ENCODE results near the gene ZNF8. TPM values are rescaled to one million over a fixed set of nuclear protein-coding genes. Genes with fewer than 3 reads are reported as not detected.
"Not testable (repeated sequence)": the region's sequence is repeated elsewhere in the genome, so short reads cannot be mapped to it uniquely, and the experiment has no call there.

Gene ZNF8
- total and polyA plus RNA-seq, 10 of the 15 experiments (the other 5 are each of a cell fraction or from before 2014, with no cell fraction given), result 0.46 to 5.4 (median 2.6) TPM

- ChIA-PET RAD21 (ENCODE audit: unreplicated experiment) (no interaction called here), SMC1A (ENCODE audit: uncharacterized antibody, unreplicated experiment) (no interaction called here), CTCF (no interaction called here), POLR2A (no interaction called here)
- ATAC-seq, result no peak
- peaks cover 13 to 62% of the 10 kb centered on the region in 2 experiments for H3K36me3 ChIP-seq (ENCODE audit: control insufficient read depth in 2 of 2, insufficient read depth in 2 of 2, low read length in 1 of 2)
- TF ChIP-seq RUNX3 (IDR thresholded peaks at IDR 0.05; ENCODE audit: low read length), result no peak
- TF ChIP-seq SREBF1 (IDR thresholded peaks at IDR 0.05; ENCODE audit: low read length), result no peak
- H3K9me3 ChIP-seq (replicated peaks; ENCODE audit: control insufficient read depth, insufficient read depth, low read length), result peaks cover 65% of the 10 kb centered on the region
- no peak overlapping the region for H2AFZ ChIP-seq (ENCODE audit: control insufficient read depth, low read depth, low read length)
- no peak overlapping the region for H3K9ac ChIP-seq (ENCODE audit: control insufficient read depth, insufficient read depth, low read length)
- no peaks in the 10 kb centered on the region for H3K4me1 ChIP-seq (ENCODE audit: control insufficient read depth, insufficient read depth, low read length)
- no peaks in the 10 kb centered on the region for H3K27me3 ChIP-seq (replicated peaks in 1 of 2; ENCODE audit: control insufficient read depth in 2 of 2, insufficient read depth in 2 of 2, low read length in 1 of 2)
- no peak for DNase-seq (ENCODE audit: low read depth, low spot score)
- 98% methylated on average over 2 of the region's 2 CpGs for WGBS (ENCODE audit: insufficient coverage, insufficient replicate concordance, low lambda C conversion rate, missing lambda C conversion rate)
- no peaks in the 10 kb centered on the region for H3K79me2 ChIP-seq (ENCODE audit: control insufficient read depth, insufficient read depth, low read length)
- no peak overlapping the region for H3K27ac ChIP-seq (ENCODE audit: control insufficient read depth, insufficient read depth)
- H4K20me1 ChIP-seq (ENCODE audit: control insufficient read depth, insufficient read depth), result no peaks in the 10 kb centered on the region
- BruUV-seq (replicated peaks), result no TSS peak
- in situ Hi-C loops (cut with MboI) (no loop called here), intact Hi-C loops (cut with micrococcal nuclease; ENCODE audit: unreplicated experiment) (no loop called here)
- no peak overlapping the region for H3K4me2 ChIP-seq (ENCODE audit: control insufficient read depth, insufficient read depth)
- FAIRE-seq, result no peak
- H3K4me3 ChIP-seq, result no peak overlapping the region
These were observed 26.6 kb upstream of the ZNF8 start for GRCh38 chr19:58252102-58252685.

GRCh38 chr19:58258259-58258658, 20.5 kb upstream of the ZNF8 start:
- CTCF ChIA-PET; H2AFZ ChIP-seq (ENCODE audit: control insufficient read depth, low read depth, low read length); H3K27ac ChIP-seq (ENCODE audit: control insufficient read depth, insufficient read depth); BruUV-seq (replicated peaks); H3K79me2 ChIP-seq (ENCODE audit: control insufficient read depth, insufficient read depth, low read length); FAIRE-seq; DNase-seq (ENCODE audit: low read depth, low spot score); H3K4me3 ChIP-seq; SMC1A ChIA-PET (ENCODE audit: uncharacterized antibody, unreplicated experiment); in situ Hi-C loops (cut with MboI); POLR2A ChIA-PET; RAD21 ChIA-PET (ENCODE audit: unreplicated experiment); H3K27me3 ChIP-seq (replicated peaks in 1 of 2; ENCODE audit: control insufficient read depth in 2 of 2, insufficient read depth in 2 of 2, low read length in 1 of 2); H3K9ac ChIP-seq (ENCODE audit: control insufficient read depth, insufficient read depth, low read length); H3K4me1 ChIP-seq (ENCODE audit: control insufficient read depth, insufficient read depth, low read length); ATAC-seq; intact Hi-C loops (cut with micrococcal nuclease; ENCODE audit: unreplicated experiment); H3K4me2 ChIP-seq (ENCODE audit: control insufficient read depth, insufficient read depth); H4K20me1 ChIP-seq (ENCODE audit: control insufficient read depth, insufficient read depth): not testable (repeated sequence)
- peaks cover 6 to 28% of the 10 kb centered on the region in 2 experiments for H3K36me3 ChIP-seq (ENCODE audit: control insufficient read depth in 2 of 2, insufficient read depth in 2 of 2, low read length in 1 of 2)
- 100% methylated on average over 3 of the region's 4 CpGs for WGBS (ENCODE audit: insufficient coverage, insufficient replicate concordance, low lambda C conversion rate, missing lambda C conversion rate)
- TF ChIP-seq POLR2A (IDR thresholded peaks at IDR 0.05; ENCODE audit: low read depth, low read length), result peak; percentile 51; the same call in 1 of the 2 replicates
- H3K9me3 ChIP-seq (replicated peaks; ENCODE audit: control insufficient read depth, insufficient read depth, low read length), result peaks cover 70% of the 10 kb centered on the region

All from GM12878 (cell line).